Activated CD8-positive, alpha-beta memory T cell treated with anti-CD3 and anti-CD28 coated beads for 36 hours (primary cell): ENCODE results near the gene DHRS3. TPM values are rescaled to one million over a fixed set of nuclear protein-coding genes. Genes with fewer than 3 reads are reported as not detected.

ENCODE experiments used
- CTCF ChIA-PET: fragments of 350-600 bp; sonication (Branson Sonifier 250); formaldehyde crosslinking; loops from one replicate; lab custom pipeline; 2021; ENCODE audit warnings: antibody characterized with exemption; lab: Charles Lee
- POLR2A ChIA-PET: fragments of 350-600 bp; sonication (Branson Sonifier 250); formaldehyde crosslinking; loops from one replicate; lab custom pipeline; 2021; ENCODE audit warnings: antibody characterized with exemption; lab: Charles Lee
- total RNA-seq, 2 experiments: library from RNA; stranded (reverse); gene quantifications; one replicate each; pipeline ENCODE4 v1.2.3, GENCODE V29; 2021

Gene DHRS3
- total RNA-seq, 2 experiments from 2014 or later, result 134 to 136 TPM

DNA sequence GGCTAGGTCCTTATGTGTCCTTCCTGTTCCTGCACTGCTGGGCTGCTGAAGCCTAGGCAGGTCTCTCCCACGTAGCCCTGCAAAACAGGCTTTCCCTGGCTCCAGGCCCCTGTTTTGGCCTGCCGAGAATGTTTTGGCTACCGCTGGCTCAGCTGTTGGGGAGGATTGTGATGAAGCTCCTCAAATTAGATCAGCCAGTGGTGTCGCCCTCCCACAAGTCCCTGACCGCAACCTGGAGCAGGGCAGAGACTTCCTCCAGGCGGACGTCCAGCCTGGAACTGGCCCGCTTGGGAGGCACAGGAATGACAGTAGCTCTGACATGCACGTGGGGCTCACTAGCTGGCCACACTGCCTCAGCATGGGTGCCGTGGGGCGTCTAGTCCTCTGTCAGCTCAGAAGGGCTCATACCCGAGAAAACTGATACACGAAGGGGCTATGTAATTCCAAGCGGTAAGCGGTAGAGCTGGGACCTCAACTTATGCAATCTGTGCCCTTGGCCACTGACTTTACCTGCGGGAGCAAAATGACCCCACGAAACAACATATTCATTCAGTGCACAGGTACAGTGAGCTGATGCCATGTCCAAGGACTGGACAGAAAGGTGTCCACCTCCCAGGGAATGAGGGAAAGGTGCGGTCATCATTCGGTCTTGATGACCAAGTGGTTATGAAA is 26.6 kb downstream of the DHRS3 start:
- ChIA-PET CTCF (interaction anchor here (1.0 to 1.2 kb wide), 3 partner anchors 10 to 209 kb away, joined by 3 to 6 read pairs (median 3); no protein-coding TSS in a partner anchor), POLR2A (no interaction called here)

DNA sequence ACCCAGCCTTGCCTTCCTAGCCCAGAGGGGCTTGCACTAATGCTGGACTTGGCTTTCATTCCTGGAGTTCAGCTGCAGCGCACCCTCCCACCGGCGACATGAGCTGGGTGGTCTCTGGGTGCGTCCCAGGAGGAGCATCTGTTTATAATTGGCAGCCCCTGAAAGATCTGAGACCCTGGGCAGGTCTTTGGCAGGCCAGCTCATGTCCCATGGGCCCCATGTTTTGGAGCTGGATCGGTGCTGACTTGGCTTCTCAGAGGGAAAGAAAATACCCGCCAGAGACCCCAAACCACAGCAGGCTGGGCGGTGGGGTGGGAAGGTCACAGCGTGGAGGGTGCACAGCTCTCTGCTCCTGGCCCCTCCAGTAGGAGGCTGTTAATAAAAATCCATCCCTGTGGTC is 29.3 kb downstream of the DHRS3 start:
- CTCF ChIA-PET, result interaction anchor here (1.2 to 1.6 kb wide), 2 partner anchors 12 to 31 kb away, joined by 4 to 5 read pairs; no protein-coding TSS in a partner anchor

DNA sequence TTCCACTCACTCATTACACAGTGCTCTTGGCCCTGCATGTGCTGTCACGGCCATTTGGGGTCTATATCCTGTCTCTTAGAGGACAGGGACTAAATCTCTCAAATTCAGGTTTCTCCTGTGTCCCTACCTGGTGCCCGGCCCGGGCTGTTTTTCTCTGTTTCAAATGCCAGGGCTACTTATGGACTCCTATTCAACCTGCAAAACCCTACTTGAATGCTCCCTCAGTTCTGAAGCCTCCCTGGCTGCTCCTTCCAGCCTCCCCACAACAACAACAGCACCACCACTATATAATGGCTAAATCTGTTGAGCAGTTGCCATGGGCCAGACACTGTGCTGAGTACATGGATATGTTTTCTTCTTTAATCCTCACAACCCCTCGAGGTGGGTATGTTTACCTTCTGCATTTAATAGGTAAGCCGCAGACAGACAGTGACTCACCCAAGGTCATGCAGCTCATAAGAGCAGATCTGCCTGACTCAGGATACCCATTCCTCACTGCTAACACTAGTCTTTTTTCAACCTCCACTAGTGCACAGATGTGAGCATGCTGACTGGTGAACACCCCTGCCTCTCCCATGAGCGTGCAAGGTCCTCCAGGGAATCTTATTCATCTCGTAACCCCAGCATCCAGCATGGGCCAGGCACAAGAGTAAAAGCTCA is 29.9 kb downstream of the DHRS3 start:
- ChIA-PET POLR2A (interaction anchor here (0.6 kb wide), 1 partner anchor 68 kb away, joined by 3 read pairs; no protein-coding TSS in a partner anchor), CTCF (interaction anchor here (1.2 to 1.6 kb wide), 2 partner anchors 13 to 32 kb away, joined by 4 to 5 read pairs; no protein-coding TSS in a partner anchor)

More for the DNA sequence above, 29.3 kb downstream of the DHRS3 start:
- POLR2A ChIA-PET, result interaction anchor here (0.6 kb wide), 1 partner anchor 68 kb away, joined by 3 read pairs; no protein-coding TSS in a partner anchor

DNA sequence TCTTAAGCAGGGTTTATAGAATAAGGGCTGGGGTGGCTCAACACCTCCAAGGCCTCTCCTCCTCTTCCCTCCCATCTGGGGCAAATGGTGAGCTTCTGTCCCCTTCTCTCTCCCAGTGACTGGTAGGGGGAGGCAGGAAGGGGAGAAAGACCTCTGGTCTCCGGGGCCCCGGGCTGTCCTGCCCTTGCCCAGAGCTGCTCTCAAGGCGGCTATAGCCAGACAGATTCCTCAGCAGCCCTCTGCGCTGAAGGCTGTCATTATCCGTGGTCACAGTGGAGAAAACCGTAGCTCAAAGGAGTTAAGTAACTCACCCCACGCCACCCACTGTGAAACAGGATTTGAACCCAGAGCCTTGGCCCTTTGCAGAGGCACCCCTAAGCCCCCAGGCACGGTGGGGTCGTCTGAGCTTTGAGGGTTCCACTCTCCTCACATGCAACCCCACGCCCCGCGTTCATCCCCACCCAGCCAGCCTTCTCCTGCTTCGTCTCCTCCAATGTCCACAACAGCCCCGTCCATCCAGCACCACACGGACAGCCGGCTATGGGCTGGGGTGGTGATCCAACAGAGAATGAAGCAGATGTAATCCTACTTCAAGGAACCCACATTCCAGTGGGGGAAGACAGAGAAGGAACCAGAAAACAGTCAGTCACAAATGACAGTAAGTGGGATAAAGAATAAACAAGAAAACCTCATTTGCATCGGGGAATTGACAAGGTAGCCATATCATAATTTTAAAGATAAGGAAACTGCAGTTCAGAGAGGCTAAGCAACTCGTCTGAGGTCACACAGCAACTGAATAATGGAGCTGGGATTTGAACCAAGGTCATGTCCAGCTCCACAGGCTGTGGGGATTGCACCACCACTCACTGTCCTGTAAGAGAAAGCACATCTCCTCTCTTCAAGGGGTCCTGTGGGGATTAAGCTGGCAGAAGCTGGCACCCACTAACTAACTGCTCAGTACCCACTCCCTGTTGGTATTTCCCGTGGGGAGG is 31.8 kb downstream of the DHRS3 start:
- ChIA-PET CTCF (no interaction called here), POLR2A (interaction anchor here (0.6 kb wide), 1 partner anchor 18 kb away, joined by 3 read pairs; no protein-coding TSS in a partner anchor)

DNA sequence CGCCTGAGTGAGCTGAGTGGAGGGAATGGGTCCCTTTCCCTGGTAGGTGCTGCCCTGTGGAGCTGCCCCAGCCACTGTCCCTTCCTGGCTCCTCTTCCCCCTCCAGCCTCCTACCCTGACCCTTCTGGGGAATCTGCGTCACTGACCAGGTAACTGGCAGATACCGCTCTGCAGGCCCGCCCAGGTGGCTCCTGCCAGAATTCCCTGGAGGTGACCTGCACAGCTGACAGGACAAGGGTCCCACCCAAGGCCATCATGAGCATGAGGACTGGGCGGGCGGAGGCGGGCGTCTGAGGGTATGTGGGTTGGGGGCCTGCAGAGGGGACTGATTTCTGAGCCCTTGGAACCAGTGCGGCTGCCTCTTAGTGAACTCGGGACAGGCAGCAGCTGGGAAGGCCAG is 32.5 kb downstream of the DHRS3 start:
- CTCF ChIA-PET, result no interaction called here

DNA sequence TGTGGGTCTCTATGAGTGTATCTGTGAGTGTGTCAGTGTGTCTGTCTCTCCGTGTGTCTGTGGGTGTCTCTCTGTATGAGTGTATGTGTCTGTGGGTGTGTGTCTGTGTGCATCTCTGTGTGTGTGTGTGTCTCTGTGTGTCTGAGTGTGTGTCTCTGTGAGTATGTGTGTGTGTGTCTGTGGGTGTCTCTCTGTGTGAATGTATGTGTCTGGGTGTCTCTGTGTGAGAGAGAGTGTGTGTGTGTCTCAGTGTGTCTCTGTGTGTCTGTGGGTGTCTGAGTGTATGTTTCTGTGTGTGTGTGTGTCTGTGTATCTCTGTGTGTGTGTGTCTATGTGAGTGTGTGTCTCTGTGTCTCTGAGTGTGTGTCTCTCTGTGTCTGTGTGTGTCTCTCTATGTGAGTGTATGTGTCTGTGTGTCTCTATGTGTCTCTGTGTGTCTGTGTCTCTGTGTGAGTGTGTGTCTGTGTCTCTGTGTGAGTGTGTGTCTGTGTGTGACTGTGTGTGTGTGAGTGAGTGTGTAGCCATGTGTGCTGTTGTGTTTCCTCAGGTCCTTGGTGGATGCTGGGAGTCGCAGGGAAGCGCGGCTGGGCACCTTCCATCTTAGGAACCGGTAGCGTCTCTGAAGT is 33.0 kb downstream of the DHRS3 start:
- CTCF ChIA-PET, result no interaction called here
- POLR2A ChIA-PET, result no interaction called here

More for the DNA sequence above, 32.5 kb downstream of the DHRS3 start:
- POLR2A ChIA-PET, result no interaction called here

DNA sequence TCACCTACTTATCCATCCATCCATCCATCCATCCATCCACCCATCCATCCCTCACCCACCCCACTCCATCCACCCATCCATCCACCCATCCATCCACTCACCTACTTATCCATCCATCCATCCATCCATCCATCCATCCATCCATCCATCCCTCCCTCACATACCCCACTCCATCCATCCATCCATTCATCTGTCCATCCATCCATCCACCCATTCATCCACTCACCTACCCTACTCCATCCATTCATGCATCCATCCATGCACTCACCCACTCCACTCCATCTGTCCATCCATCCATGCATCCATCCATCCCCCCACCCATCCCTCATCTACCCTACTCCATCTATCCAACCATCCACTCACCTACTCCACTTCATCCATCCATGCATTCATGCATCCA is 34.5 kb downstream of the DHRS3 start:
- POLR2A ChIA-PET, result no interaction called here
- CTCF ChIA-PET, result no interaction called here

DNA sequence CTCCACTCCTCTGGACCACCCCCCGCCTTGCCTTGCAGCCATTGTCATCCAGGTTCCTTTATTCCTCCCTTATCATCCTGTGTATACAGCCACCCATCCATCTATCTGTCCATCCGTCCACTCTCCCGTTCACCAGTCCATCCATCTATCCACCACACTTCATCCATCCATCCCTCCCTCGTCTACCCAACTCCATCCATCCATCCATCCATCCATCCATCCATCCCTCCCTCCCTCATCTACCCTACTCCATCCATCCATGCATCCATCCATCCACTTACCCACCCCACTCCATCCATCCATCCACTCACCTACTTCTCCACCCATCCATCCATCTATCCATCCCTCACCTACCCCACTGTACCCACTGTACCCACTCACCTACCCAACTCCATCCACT is 35.4 kb downstream of the DHRS3 start:
- POLR2A ChIA-PET, result no interaction called here
- CTCF ChIA-PET, result no interaction called here

DNA sequence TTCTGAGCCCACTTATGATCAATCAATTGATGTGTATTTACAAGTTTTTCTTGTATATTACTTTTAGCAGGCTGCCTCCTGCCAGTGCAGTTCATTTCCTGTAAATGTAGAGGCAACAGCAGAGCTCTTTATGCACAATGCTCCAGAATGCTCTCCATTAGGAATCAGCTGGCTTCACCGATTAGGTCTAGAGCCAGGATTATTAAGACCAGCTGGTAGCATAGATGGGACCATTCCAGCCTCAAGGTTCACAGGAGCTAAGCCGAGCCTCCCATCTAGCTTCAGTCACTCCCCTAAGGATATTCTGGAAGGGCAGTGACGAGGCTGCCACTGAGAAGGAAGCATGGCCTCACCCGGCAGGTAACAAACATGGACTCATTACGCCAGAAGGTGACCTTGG is 36.8 kb downstream of the DHRS3 start:
- POLR2A ChIA-PET, result no interaction called here
- CTCF ChIA-PET, result no interaction called here

DNA sequence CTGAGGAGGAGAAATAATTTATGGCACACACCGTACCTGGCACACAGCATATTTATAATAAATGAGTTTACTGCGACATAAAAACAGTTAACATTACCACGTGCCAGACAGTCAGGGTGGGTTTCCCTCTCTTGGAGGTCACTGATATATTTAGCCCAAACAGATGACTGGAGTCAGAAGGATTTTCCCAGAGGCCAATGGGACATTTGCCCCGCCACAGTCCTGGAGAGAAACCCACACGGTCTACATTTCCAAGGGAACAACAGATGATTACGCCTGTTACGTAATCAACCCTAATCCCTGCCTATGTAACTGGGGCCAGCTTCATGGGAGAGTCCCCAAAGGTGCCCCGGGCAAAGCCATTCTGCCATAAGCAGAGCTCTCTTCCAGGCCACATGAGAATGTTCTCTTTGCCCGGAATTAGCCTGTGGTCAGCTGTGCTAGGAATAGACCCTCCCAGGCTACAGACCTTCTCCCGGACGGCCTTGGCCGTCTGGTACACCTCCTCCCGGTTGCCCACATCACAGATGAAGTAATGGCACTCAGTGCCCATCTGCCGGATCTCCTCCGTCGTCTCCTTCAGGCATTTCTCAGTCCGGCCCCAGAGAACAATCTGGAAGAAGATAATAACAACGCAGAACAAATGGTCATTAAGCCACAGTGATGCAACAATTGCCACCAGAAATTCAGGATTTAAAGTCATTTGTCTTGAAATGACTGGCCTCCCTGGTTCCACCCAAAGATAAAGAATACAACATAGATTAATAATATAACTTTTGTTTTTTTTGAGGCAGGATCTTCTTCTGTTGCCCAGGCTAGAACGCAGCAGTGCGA is 37.7 kb downstream of the DHRS3 start:
- ChIA-PET POLR2A (no interaction called here), CTCF (no interaction called here)

DNA sequence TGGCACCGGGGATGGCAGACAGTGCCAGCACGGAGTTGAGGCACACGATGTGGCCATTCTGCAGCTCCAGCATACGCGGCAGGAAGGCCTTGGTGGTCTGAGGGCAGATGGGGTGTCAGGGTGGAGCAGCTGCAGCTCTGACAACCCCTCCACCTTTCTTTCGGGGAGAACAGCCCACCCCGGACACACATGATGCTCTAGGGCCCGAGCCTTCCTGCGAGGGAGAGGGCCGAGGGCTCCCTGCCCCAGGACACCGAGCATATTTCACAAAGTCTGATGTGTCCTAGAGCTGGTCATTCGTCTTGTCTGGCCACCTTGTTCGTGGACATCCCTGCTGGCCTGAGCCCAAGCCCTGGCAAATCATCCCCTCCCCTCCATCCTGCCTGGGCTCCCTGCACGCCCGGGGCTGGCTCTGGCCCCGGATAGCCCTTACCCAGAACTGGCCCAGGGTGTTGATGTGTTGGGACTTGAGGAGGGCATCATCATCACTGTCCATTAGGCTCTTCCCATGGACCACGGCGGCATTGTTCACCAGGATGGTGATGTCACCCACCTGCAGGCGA is 39.1 kb downstream of the DHRS3 start:
- ChIA-PET POLR2A (no interaction called here), CTCF (no interaction called here)

DNA sequence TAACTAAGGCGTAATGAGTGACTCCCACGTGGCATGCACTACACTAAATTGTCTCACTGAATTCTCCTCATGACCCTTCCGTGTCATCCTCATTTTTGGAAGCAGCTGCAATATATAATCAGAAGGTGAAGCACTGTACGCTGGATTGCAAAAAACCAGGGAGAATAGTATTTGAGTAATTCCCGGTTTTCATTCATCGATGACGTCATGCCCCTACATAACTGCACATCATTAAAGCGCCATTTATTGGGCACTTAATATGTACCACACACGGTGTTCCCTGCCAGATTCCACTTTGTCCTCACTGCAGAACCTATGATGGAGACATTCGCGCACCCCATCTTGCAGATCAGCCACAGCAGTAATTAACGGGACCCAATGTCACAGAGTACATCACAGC is 41.0 kb downstream of the DHRS3 start:
- ChIA-PET POLR2A (no interaction called here), CTCF (interaction anchor here (0.6 kb wide), 1 partner anchor 11 kb away, joined by 3 read pairs; no protein-coding TSS in a partner anchor)

DNA sequence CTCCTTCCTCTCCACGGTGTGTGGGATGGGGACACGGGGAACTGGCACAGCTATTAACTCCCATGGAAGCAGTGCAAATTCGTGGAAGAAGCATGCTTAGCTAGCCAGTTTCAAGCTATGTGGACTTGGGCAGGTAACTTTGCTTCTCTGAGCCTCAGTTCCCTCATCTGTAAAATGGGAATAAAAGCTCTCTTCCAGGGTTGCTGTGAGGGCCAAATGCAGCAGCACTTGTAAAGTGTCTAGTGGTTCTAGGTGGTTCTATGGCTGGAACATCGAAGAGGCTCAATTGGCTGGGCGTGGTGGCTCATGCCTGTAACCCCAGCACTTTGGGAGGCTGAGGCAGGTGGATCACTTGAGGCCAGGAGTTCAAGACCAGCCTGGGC is 43.3 kb downstream of the DHRS3 start:
- POLR2A ChIA-PET, result interaction anchor here (0.5 kb wide), 1 partner anchor 43 kb away, joined by 7 read pairs; no protein-coding TSS in a partner anchor
- CTCF ChIA-PET, result no interaction called here

DNA sequence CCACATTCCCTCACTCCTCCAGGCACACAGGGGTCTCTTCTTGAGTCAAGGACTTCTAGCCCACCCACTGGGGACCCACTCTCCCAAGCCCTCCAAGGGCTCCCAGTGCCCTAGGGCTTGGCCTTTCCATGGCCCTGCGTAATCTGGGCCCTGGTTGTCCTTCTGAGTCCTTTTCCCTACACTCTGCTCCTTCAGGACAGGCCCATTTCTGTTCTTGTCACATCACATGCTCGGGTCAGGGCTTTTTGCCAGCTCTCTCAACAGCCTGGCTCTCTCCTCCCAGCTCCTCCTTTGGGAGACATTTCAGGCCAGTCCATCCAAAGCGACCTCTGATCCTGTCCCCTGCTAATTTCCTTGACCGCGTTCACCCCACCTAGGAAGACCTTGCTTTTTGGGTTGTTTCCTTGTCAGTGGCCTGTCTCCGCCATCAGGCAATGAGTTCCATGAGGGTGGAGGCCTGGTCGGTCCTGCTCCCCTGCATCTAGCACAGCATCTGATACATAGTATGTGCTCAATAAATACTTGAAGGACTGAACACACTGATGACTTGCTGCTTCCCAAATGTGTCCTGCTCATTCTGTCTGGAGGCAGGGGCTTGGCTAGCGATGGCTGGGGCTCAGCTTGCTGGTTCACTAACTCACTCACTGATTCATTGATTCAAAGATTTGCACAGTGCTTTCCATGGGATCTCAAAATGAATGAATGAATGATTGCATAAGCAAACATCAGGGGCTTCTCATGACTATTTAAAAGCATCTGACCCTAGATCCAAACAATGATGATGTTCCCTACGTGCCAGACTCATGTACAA is 44.8 kb downstream of the DHRS3 start:
- CTCF ChIA-PET, result no interaction called here
- POLR2A ChIA-PET, result no interaction called here

DNA sequence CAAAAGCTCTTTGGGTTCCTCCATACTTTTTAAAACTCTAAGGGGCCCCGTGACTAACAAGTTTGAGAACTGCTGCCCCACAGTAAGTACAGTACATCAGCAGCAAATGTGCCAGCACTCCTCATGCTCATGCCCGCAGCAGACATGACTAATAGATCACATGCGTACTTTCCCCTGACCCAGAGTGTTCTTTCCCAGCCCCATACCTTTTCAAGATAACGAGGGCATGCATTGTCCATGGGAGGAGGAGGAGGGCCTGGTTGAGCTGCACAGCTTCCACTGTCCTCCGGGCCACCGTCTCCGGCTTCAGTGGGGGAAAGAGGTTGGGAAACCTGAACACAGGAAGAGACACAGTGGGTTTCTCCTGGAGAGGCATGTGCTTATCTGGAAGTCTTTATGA is 45.5 kb downstream of the DHRS3 start:
- ChIA-PET CTCF (no interaction called here), POLR2A (no interaction called here)

DNA sequence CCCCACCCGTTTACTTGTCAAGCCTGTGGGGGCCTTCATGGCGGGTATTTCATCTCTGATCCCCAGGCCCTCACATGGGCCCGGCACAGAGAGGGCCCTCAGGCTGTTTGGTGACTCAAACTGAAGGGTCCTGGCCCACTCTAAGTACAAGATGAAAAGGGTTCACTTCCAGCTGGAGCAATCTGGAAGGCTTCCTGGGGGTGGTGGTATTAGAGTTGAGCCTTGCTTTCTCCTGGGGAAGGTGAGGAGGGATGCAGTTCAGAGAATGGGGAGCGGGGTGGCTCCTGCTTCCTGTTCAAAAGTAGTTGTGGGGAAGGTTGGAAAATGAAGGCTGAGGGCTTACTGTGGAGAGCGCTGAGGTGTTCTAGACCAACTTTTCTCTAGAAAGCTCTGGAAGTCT is 47.7 kb downstream of the DHRS3 start:
- CTCF ChIA-PET, result no interaction called here

More for the DNA sequence above, 47.7 kb downstream of the DHRS3 start:
- POLR2A ChIA-PET, result no interaction called here
